Natural killer cell treated with Interleukin-12 subunit alpha and Interleukin-12 subunit beta and Interleukin-15 and Interleukin-18, amount 100 ng/mL, for 72 hours (primary cell): ENCODE results near the gene CLCF1. TPM values are rescaled to one million over a fixed set of nuclear protein-coding genes. Genes with fewer than 3 reads are reported as not detected.

ENCODE experiments used
- ATAC-seq, 2 donors: fragments of 150-1000 bp; cut with Tn5 transposase in 1 of 2; sonication (Bioruptor Pico), chemical (Tn5 transposase) in 1 of 2; 2 replicates each; pipeline ENCODE4 v1.10.0; 2021
- DNase-seq: peaks from one replicate; pipeline ENCODE4 v3.0.0; 2022; ENCODE audit warnings: low spot score
- H3K27ac Mint-ChIP-seq, 2 donors: 1 replicate in 1 of 2; 2 replicates in 1 of 2; pipeline ENCODE4 v1.8.0; 2022; ENCODE audit warnings: mixed read lengths in 2 of 2, mild to moderate bottlenecking in 1 of 2, moderate library complexity in 1 of 2
- H3K27me3 Mint-ChIP-seq, 2 donors: 1 replicate in 1 of 2; 2 replicates in 1 of 2; pipeline ENCODE4 v1.8.0; 2022; ENCODE audit warnings: mixed read lengths in 2 of 2
- H3K36me3 Mint-ChIP-seq: one replicate; pipeline ENCODE4 v1.8.0; 2022; ENCODE audit warnings: mixed read lengths
- H3K4me1 Mint-ChIP-seq, 2 donors: 1 replicate in 1 of 2; 2 replicates in 1 of 2; pipeline ENCODE4 v1.8.0; 2022; ENCODE audit warnings: low read depth in 2 of 2, mixed read lengths in 2 of 2, mild to moderate bottlenecking in 1 of 2
- H3K4me3 Mint-ChIP-seq: one replicate; pipeline ENCODE4 v1.8.0; 2022; ENCODE audit warnings: mixed read lengths
- H3K9me3 Mint-ChIP-seq: 2 replicates; pipeline ENCODE4 v1.8.0; 2022; ENCODE audit warnings: mixed read lengths
- total RNA-seq, 2 donors: library from RNA; stranded (reverse); gene quantifications; one replicate each; pipeline ENCODE4 v1.2.3, GENCODE V29; 2022

CLCF1 gene
- total RNA-seq, result 1 to 10 TPM; 1.4 to 3.3 TPM

DNA sequence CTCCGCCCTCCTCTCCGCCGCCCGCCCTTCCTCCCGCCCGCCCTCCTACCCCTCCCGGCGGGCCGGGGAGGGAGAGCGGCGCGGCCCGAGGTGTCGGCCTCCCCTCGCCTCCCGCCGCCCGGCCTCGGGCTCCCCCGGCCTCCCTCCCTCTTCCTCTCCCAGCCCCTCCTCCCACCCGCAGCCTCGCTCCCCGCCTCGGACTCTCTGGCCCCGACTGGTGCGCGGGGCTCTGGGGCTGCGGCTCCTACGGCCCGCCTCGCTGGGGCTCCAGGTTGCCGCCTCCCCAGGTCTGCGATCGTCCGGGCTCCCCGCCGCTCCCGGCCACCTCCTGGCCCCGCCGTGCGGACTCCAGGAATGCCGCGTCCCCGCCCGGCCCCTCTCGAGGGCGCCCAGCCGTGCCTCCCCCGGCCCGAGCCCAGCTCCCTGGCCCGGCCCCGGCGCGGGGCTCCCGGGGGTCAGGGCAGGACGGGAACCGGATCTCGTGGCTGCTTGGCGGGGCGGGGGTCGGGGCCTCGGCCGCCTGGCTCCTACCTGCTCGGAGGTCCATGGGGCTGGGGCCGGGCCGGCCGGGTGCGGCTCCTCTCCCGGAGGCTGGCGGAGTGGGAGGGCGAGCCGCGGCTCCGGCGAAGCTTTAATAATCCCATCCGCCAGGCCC, at the start of gene CLCF1:
TSS of gene CLCF1 (minus strand) at position 606 of the 655 bp plus-strand sequence. CDS start at position 547, 59 bp downstream.
- DNase-seq, result no peak
- Mint-ChIP-seq H3K27ac (peak within 1 kb of the TSS; percentile 60 to 84), H3K4me3 (peak within 1 kb of the TSS; percentile 87), H3K36me3 (no peaks in the 10 kb centered on the region), H3K4me1 (peaks cover 38 to 47% of the 10 kb centered on the region in 2 donors), H3K9me3 (no peaks in the 10 kb centered on the region), H3K27me3 (peaks cover 14 to 16% of the 10 kb centered on the region in 2 donors)
- peak; percentile 52 to 66 for ATAC-seq

DNA sequence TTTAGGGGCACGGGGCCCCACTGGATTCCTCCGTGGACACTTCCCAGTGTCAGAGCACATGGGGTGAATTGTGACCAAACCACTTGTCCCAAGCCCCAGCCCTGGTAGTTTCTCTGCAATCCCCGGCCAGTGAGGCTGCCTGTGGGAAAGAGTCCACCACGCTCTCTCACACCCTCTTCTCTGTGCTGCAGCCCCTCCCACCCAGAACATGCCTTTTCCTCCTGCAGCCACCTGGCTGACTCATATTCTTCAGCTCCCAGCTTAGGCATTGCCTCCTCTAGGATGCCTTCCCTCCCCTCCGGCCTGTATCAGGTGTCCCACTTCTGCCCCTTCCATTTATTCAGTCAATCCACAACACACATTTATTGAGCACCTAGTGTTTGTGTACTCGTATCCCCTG, 49.5 kb upstream of the CLCF1 start:
- H3K9me3 Mint-ChIP-seq, result no peaks in the 10 kb centered on the region
- ATAC-seq (no peak), DNase-seq (no peak)
- H3K4me1 Mint-ChIP-seq, result peaks cover 9 to 26% of the 10 kb centered on the region in 2 donors
- H3K4me3 Mint-ChIP-seq, result no peak overlapping the region
- H3K27me3 Mint-ChIP-seq, result no peaks in the 10 kb centered on the region
- H3K36me3 Mint-ChIP-seq, result no peaks in the 10 kb centered on the region
- H3K27ac Mint-ChIP-seq, result peak overlapping the region in 1 of 2 donors; percentile 36

DNA sequence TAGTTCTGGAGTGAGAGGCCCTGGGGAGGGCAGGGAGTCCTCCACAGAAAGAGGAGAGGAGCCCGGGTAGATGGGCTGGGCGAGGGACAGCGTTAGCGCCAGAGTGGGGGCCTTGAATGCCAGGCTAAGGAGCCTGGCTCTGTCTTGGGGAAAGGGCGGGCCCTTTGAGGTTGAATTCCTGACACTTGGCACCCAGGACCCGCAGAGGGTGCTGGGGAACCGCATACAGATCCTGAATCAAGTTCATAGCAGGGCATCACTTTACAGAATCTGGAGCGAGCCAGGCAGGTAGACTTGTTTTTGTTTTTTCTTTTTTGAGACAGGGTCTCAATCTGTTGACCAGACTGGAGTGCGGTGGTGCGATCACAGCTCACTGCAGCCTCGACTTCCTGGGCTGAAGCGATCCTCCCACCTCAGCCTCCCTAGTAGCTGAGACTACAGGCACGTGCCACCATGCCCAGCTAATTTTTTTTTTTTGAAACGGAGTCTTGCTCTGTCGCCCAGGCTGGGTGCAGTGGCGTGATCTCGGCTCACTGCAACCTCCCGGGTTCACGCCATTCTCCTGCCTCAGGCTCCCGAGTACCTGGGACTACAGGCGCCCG, 48.1 kb upstream of the CLCF1 start:
- no peaks in the 10 kb centered on the region for H3K36me3 Mint-ChIP-seq
- H3K27ac Mint-ChIP-seq, result peak overlapping the region; percentile 47 to 57
- ATAC-seq (no peak), DNase-seq (peak; percentile 64)
- H3K9me3 Mint-ChIP-seq, result no peaks in the 10 kb centered on the region
- no peaks in the 10 kb centered on the region for H3K27me3 Mint-ChIP-seq
- peaks cover 9 to 28% of the 10 kb centered on the region in 2 donors for H3K4me1 Mint-ChIP-seq
- H3K4me3 Mint-ChIP-seq, result peak overlapping the region; percentile 37

DNA sequence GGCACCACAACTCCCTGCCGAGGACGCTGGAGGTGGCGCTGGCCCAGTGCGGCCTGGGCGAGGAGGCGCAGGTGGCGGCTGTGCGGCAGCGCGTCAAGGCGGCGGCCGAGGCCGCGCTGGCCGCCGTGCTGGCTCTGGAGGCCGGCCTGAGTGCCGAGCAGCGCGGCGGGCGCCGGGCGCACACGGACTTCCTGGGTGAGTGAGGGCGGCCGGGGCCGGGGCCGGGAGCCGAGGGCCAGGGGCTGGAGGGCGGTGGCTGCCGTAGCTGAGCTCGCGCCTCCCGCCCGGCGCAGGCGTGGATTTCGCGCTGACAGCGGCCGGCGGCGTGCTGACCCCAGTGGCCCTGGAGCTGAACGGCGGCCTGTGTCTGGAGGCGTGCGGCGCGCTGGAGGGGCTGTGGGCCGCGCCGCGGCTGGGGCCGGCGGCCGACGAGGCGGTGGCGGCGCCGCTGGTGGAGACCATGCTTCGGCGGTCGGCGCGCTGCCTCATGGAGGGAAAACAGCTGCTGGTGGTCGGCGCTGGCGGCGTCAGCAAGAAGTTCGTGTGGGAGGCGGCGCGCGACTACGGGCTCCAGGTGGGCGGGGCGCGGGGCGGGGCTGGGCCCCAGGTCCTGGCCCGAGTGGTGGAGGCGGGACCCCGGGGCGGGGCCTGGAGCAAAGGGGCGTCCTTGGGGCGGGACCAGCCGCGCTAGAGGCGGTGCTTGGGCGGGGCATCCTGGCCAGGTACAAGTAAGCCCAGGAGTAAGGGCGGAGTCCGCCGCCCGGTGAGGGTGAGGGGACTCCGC, 47.4 kb upstream of the CLCF1 start:
- H3K27me3 Mint-ChIP-seq, result no peaks in the 10 kb centered on the region
- peak; percentile 98 for ATAC-seq
- no peaks in the 10 kb centered on the region for H3K9me3 Mint-ChIP-seq
- peak overlapping the region; percentile 47 to 60 for H3K27ac Mint-ChIP-seq
- H3K4me3 Mint-ChIP-seq, result peak overlapping the region; percentile 70
- H3K36me3 Mint-ChIP-seq, result no peaks in the 10 kb centered on the region
- DNase-seq, result peak; percentile 96
- peaks cover 15 to 35% of the 10 kb centered on the region in 2 donors for H3K4me1 Mint-ChIP-seq

DNA sequence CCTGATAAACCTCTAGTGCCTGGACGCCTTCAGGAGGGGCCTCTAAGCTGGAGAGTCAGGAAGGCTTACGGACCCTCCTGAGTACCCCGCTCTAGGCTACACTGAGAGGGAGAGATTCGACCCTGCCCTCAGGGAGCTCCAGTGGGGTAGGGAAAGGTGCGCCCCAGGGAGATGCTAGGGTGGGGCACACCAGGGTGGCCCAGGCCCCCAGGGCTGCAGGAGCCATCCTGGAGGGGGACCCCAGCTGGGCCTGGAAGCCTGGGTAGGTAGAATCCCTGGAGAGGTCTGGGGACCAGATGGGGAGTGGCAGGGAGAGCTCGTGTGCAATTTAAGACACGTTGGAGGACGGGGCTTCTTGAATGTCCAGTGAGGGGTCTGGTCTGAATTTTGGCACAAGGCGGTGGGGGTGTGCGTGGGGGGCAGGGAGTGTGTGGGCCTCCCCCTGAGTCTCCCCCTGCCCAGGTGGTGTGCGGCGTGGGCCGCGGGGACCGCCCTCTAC, 46.8 kb upstream of the CLCF1 start:
- H3K4me1 Mint-ChIP-seq, result peaks cover 15 to 35% of the 10 kb centered on the region in 2 donors
- H3K4me3 Mint-ChIP-seq, result peak overlapping the region; percentile 70

DNA sequence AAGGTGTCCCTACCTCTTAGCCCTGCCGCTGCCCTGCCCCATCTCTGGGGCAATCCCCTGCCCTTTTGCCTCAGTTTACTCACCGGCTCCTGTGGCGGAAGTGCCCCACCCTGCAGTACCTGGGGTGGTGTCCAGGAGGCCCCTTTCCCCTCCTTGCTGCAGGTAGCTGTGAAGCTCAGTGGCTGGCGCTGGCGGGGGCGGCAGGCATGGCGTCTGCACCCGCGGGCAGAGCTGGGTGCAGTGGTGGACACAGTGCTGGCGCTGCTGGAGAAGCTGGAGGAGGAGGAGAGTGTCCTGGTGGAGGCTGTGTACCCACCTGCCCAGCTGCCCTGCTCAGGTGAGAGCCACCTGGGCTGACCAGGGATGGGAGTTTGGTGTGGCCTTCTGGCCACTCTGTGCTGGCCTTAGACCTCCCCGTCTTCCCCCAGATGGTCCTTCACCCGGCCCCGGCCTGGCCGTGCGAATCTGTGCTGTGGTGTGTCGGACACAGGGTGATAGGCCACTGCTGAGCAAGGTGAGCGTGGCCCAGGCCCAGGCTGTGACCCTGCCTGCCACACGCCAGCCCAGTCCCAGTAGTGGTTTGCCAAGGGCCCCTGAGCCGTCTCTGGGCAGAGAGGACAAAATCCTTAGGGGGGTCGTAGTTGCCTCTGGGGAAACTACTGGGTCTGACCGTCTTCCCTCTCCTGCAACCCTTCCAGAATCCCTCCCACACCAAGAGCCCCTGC, 46.1 kb upstream of the CLCF1 start:
- Mint-ChIP-seq H3K36me3 (no peaks in the 10 kb centered on the region), H3K27me3 (no peaks in the 10 kb centered on the region), H3K4me3 (peak overlapping the region; percentile 70), H3K9me3 (no peaks in the 10 kb centered on the region), H3K27ac (peak overlapping the region; percentile 33 to 60), H3K4me1 (peaks cover 10 to 29% of the 10 kb centered on the region in 2 donors)
- DNase-seq (no peak), ATAC-seq (no peak)

More for the DNA sequence above, 46.8 kb upstream of the CLCF1 start:
- H3K9me3 Mint-ChIP-seq, result no peaks in the 10 kb centered on the region
- peak overlapping the region; percentile 33 to 60 for H3K27ac Mint-ChIP-seq
- H3K36me3 Mint-ChIP-seq, result no peaks in the 10 kb centered on the region
- no peaks in the 10 kb centered on the region for H3K27me3 Mint-ChIP-seq
- DNase-seq (peak; percentile 59), ATAC-seq (no peak)

DNA sequence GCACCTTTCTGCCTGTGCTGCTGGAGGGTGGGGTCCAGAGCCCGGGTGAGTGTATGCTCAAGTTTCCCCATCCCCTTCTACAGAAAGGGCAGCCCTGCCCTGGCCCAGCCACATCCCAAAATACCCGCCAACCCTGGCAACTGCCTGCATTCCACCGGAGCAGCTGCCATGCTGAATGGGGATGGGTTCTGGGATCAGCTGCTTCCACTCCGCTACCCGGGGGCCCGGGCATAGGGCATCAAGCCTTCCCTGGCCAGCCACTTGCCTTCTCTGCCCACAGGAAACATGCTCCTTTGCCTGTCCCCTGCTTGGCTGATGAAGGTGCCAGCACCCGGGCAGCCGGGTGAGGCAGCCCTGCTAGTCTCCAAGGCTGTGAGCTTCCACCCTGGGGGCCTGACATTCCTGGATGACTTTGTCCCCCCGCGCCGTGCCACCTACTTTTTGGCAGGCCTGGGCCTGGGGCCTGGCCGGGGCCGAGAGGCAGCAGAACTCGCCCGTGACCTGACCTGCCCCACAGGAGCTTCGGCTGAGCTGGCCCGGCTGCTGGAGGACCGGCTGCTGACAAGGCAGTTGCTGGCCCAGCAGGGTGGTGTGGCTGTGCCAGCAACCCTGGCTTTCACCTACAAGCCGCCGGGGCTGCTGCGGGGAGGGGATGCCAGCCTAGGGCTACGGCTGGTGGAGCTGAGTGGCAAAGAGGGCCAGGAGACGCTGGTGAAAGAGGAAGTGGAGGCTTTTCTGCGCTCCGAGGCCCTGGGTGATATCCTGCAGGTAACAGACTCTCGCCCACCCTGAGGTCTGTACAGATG, 45.3 kb upstream of the CLCF1 start:
- peak overlapping the region; percentile 33 to 60 for H3K27ac Mint-ChIP-seq
- H3K9me3 Mint-ChIP-seq, result no peaks in the 10 kb centered on the region
- H3K27me3 Mint-ChIP-seq, result no peaks in the 10 kb centered on the region
- no peaks in the 10 kb centered on the region for H3K36me3 Mint-ChIP-seq
- no peak for DNase-seq
- ATAC-seq, result no peak
- H3K4me1 Mint-ChIP-seq, result peaks cover 12 to 28% of the 10 kb centered on the region in 2 donors
- H3K4me3 Mint-ChIP-seq, result no peak overlapping the region

DNA sequence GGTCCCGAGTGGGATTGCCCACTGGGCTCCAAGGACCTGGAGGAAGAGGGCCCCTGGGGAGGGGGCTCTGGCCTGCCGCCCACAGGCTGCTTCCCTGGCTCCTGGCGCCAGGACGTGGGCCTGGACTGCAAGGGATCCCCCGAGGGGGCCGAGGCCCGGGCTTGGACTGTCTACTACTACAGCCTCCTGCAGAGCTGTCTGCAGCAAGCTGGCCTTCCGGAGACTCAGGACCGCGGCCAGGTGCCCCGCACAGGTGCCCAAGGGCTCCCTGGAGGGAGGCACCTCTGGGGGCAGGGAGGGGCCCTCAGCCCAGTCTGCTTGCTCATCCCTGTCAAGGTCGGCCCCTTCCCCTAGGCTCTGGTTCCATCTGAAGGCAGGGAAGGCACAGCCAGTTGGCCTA, 44.0 kb upstream of the CLCF1 start:
- Mint-ChIP-seq H3K4me1 (peaks cover 24 to 33% of the 10 kb centered on the region in 2 donors), H3K27ac (no peak overlapping the region), H3K4me3 (no peak overlapping the region), H3K27me3 (no peaks in the 10 kb centered on the region), H3K36me3 (no peaks in the 10 kb centered on the region), H3K9me3 (no peaks in the 10 kb centered on the region)
- no peak for DNase-seq
- ATAC-seq, result no peak

DNA sequence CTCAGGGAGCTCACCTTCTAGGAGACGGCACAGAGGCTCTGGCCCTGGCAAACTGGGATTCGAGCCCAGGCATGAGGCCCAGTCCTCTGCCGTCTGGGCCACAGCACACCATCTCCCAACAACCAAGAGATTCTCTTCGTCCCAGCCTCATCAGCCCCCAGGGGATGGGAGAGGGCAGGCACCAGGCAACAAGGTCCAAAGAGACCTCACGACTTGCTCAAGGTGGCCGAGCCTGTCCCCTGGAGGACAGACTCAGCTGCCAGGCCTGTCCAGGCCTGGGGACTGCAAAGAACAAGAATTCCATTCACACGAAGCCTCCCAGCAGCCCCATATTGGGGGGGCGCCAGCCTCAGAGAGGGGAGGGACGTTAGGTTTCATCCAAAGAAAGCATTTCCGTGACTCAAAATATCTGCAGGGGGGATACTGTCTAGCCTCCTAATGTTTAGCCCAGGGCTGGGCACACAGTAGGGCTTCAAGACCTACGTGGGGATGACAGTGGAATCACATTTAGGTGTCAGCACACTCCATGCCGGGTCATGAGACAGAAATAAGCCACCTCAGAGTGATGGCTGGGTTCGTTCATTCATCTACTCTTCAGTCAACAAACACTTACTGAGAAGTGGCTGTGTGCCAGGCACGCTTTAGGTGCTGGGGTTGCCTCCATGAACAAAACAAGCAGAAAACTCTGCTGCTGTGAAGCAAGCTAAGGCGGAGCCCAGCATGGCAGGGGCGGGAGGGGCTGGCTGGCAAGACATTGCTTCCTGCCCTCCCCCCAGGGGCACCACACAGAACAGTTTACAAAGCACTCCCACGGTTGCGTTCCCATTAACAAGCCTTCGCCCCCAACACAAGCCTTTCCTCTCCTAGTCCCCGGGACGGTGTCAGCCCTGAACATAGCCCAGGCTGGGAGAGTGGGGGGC, 43.3 kb upstream of the CLCF1 start:
- DNase-seq, result no peak
- Mint-ChIP-seq H3K4me3 (peak overlapping the region; percentile 72), H3K9me3 (no peaks in the 10 kb centered on the region), H3K4me1 (peaks cover 25 to 38% of the 10 kb centered on the region in 2 donors), H3K36me3 (no peaks in the 10 kb centered on the region), H3K27me3 (no peaks in the 10 kb centered on the region), H3K27ac (peak overlapping the region; percentile 39 to 86)
- no peak for ATAC-seq

DNA sequence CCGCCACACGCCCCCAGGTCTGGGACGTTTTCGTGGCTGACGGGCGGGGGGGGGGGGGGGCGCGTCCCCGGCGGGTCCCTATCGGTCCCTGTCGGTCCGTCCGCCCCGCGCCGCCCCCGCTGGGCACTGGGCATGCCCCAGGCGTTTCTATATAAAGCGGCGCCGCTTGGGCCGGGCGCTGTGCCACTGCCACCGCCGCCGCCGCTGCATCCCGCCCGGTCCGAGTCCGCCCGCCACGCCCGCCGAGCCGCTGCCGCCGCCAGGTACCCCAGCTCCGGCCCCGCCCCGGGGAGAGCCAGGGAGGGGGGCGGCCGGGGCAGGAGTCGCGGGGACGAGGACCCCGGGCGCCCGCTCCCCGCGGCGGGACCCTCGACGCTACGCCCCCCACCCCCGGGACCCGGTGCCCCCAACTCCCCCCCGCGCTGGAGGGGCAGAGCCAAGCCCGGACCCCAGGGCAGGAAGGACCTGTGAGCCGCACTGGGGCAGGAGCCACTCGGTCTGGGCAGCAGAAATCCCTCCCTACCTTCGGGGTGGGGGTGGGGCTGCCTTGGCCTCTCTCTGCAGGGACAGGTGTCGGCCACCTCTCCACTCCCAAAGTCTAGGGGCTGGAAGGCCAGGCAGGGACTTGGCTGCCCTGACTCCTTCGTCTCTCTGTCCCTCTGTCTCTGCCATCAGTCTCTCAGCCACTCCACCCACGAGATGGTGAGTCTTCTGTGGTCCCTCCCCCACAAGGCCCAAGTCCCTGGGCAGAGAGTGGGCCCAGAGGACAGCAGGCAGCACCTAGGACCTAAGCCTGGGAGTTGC, 42.3 kb upstream of the CLCF1 start, which contains the start of gene CARNS1:
TSS of gene CARNS1 (plus strand) at position 178 of the 804 bp plus-strand sequence. CDS start at position 700, 522 bp downstream.
- peak; percentile 25 to 29 for ATAC-seq

DNA sequence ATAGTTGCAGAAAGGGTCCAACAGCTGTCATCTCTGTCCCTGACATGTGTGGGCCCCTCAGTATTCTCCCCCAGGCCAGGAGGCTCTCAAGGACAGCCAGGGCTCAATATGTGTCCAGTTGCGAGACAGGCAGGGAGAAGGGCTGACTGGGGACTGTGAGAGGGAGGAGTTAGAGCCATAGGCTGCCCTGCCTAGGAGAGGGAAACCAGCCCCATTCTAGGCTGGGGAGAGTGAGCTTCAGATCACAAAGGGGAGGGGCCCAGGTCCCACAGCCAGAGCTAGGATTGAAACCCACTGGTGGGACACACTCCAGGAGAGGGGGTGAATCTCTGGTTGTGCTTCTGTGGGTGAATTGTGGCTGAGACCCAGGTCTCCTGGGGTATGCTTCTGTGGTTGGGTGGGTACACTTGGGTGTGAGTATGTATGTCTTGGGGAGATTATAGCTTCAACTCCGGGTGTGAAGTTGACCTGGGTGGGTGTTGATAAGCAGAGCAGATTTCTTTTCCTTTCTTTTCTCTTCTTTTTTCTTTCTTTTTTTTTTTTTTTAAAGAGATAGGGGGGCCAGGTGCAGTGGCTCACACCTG, 40.0 kb upstream of the CLCF1 start:
- no peak for DNase-seq
- no peak for ATAC-seq
- Mint-ChIP-seq H3K4me3 (peak overlapping the region; percentile 24), H3K27me3 (no peaks in the 10 kb centered on the region), H3K9me3 (no peaks in the 10 kb centered on the region), H3K4me1 (peaks cover 41 to 46% of the 10 kb centered on the region in 2 donors), H3K27ac (peak overlapping the region; percentile 17 to 62), H3K36me3 (no peaks in the 10 kb centered on the region)

More for the DNA sequence above, 42.3 kb upstream of the CLCF1 start, which contains the start of gene CARNS1:
- Mint-ChIP-seq H3K9me3 (no peaks in the 10 kb centered on the region), H3K27me3 (no peaks in the 10 kb centered on the region), H3K4me1 (peaks cover 30 to 38% of the 10 kb centered on the region in 2 donors), H3K27ac (peak within 1 kb of the TSS; percentile 39 to 86), H3K36me3 (no peaks in the 10 kb centered on the region), H3K4me3 (peak within 1 kb of the TSS; percentile 72)
- DNase-seq, result no peak
